ENCODE measurements around the gene CDHR5.
"Not testable (repeated sequence)": the region's sequence is repeated elsewhere in the genome, so short reads cannot be mapped to it uniquely, and the experiment has no call there.

Gene CDHR5, protein sequence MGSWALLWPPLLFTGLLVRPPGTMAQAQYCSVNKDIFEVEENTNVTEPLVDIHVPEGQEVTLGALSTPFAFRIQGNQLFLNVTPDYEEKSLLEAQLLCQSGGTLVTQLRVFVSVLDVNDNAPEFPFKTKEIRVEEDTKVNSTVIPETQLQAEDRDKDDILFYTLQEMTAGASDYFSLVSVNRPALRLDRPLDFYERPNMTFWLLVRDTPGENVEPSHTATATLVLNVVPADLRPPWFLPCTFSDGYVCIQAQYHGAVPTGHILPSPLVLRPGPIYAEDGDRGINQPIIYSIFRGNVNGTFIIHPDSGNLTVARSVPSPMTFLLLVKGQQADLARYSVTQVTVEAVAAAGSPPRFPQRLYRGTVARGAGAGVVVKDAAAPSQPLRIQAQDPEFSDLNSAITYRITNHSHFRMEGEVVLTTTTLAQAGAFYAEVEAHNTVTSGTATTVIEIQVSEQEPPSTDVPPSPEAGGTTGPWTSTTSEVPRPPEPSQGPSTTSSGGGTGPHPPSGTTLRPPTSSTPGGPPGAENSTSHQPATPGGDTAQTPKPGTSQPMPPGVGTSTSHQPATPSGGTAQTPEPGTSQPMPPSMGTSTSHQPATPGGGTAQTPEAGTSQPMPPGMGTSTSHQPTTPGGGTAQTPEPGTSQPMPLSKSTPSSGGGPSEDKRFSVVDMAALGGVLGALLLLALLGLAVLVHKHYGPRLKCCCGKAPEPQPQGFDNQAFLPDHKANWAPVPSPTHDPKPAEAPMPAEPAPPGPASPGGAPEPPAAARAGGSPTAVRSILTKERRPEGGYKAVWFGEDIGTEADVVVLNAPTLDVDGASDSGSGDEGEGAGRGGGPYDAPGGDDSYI

DNA sequence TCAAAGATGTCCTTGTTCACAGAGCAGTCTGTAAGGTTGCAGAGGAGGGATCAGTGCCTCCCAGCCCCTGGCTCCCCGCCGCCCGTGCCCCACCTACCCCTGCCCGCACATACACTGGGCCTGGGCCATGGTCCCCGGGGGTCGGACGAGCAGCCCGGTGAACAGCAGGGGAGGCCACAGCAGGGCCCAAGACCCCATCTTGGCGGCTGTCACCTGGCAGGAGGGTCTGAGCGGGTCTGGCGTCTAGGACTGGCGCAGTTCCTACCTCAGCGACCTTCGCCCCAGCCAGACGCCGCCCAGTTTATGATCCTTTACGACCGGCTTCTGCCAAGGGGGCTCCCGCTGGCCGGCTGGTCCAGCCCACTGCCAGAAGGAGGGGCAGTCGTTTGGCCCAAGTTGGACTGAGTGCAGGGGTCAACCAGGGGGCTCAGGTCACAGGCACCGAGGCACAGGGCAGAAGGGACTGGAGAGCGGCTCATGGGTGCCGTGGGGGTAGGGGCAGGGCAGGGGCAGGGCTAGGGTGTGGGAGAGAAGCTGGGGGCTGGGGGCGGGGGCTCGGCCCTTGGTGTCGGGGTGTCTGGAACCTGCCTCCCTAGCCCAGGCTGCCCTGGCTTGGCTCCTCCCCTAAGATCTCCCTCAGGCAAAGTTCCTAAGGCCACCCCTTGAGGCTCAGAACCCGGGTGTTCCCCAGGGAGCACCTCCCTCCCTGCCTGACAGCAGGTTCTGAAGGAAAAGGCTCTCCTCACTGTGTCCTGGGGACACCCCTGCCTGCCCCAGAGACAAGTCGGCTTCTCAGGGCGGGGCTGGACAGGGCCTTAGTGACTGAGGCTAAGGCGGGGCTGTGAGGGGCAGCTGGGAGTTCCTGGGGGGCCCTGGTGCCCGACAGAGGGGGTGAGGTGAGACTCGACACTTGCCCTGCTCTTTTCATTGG, at the start of gene CDHR5:
Gene CDHR5 (minus strand): TSS at position 251 of the 931 bp plus-strand sequence. CDS start 53 bp downstream, at position 198.
- DNase-seq = no peak

DNA sequence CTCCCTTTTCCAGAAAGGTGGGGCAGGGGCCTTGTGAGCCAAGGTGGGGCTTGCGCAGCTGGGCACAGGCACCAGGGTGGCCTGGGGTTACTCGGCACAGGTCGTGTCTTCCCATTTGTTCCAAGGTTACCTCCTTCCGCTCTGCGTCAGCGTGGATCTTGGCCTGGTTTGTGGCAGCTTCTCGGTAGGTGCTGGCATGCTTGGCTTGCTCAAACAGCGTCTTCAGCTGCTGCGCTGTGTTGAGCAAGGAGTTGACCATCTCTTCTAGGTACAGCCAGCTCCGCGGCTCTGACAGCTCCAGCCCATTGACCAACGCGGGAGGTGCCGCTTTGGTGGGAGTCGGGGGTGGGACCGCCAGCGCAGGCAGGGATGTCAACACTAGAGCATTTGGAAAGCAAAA, 49.7 kb upstream of the CDHR5 start:
- DNase-seq = no peak

DNA sequence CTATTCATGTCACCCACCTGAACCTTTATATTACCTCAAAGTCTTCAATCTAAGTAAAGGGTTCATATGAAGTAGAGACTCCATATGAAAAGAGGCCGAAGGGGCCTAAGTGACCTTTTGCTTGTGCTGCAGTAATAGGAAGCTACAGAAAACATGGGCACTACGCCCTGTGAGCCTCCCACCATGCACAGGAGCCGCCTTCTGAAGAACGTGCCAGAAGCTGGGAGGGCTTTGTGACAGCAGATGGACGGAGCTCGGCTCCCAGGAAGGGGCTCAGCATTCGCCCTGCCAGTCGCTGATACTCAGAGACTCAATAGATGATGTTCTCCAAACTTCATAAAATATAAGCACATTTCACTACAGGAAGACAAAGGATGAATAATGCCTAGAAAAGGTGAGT, 49.1 kb upstream of the CDHR5 start:
- no peak for DNase-seq

DNA sequence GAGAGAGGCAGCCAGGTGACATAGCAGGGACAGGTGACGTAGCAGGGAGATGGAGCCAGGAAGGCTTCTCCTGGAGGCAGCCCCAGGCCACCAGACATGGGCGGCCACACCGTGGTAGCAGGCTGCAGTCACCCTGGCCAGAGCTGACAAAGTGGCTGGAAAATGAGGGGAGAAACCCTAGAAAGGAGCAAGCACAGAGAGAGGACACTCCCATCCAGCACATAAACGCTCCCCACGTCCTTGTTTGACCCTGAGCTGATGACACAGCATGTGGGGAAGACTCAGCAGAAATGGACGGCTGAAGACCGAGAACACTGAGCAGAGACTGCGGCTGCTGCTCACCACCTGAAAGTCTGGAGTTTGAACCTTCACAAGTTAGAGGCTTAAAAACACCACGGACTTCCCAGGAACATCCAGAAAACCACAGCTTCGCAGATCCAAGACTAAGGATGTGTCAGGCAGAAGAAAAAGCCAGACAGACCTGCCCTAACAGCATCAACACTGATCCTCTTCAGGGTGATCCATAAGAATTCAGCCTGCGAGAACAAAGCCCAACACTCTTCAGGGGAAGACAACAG, 41.0 kb upstream of the CDHR5 start:
- peak; percentile 45 for DNase-seq

DNA sequence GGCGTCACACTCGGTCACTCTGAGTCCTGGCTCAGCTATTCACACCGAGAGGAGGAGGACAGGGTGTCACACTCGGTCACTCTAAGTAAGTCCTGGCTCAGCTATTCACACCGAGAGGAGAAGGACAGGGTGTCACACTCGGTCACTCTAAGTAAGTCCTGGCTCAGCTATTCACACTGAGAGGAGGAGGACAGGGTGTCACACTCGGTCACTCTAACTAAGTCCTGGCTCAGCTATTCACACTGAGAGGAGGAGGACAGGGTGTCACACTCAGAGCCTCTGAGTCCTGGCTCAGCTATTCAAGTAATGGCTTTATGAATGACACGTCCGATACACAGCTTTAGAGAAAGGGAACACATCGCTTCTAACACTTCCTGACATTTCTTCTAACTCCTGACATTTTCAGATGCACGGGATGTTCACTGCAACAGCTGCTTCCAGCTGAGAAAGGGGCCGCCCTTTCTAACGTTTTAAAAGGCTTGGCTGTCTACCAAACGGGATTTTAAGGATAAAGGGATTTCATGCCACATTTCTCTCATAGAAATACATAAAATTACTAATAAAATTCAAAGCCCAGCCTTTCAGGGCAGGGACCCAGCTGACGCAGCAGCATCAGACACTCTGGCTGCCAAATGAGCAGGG, 40.4 kb upstream of the CDHR5 start:
- peak; percentile 12 for DNase-seq

DNA sequence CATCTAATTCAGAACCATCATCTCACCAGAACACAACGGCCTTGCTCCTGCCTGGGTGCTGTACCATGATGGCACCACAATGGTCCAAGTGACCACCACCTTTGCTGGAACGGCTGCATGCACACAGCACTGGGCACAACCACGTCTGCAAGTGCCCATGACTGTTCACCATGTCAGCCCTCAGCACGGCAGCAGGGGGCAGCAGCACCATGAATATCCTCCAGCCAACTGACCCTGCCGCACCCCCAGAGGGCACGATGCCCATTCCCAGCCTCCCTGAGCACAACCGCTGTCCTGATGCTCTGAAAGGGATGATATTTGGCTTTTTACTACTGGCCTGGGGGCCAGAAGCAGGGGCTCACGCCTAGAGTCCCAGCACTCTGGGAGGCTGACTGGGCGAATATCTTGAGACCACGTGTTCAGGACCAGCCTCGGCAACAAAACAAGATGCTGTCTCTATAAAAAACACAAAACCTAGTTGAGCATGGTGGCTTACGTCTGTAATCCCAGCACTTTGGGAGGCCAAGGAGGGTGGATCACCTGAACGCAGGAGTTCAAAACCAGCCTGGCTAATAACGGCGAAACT, 38.0 kb upstream of the CDHR5 start:
- peak; percentile 34 for DNase-seq

DNA sequence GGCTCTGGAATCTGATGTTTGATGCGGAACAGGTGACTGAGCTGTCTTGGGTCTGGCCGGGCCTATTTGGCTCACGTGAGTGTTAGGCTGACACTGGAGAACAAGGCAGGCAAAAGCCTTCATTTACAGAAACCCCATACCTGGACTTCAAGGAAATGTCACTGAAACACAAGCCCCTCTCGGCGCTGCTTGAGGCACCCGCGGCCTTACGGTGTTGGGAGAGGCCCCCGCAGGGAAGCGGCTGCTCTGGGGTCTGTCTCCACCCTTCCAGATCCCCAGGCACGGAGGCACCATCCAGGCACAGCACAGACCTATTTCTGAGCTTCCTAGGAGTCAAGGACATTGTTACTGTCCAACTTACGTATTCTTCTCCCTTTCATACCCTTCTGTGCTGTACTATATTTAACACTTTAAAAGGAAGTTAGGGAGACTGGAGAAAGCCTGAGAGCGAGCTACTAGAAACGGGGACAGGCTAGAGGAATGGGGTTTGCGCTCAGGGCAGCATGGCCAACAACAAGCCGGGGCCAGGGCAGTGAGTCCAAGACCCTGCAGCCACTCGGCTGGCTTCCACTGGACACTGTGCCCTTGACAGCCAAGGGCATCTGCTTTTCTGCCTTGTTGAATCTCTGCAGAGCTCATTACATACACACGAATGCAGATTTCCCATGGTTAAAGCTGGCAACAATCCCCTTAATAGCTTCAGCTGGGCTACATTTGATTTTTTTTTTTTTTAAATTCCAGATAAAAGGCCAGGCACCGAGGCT, 36.1 kb upstream of the CDHR5 start:
- no peak for DNase-seq

DNA sequence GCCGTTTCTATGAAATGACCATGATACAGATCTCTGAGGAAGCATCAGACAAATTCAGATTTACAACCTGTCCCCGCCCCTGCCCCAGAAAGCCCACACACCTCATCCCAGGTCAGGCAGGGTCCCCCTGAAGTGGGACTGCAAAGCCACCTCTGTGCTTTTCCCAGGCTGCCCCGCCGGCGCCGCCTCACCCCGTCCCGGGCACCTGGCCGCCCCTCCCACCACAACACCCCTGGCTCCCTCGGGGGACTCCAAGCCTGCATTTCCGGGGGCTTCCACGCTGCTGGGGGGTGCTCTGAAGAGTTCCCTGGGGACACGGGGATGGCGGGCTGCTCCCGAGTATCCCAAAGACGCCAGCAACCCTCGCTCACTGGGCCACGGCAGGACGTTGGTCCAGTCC, 35.5 kb upstream of the CDHR5 start:
- DNase-seq = no peak

DNA sequence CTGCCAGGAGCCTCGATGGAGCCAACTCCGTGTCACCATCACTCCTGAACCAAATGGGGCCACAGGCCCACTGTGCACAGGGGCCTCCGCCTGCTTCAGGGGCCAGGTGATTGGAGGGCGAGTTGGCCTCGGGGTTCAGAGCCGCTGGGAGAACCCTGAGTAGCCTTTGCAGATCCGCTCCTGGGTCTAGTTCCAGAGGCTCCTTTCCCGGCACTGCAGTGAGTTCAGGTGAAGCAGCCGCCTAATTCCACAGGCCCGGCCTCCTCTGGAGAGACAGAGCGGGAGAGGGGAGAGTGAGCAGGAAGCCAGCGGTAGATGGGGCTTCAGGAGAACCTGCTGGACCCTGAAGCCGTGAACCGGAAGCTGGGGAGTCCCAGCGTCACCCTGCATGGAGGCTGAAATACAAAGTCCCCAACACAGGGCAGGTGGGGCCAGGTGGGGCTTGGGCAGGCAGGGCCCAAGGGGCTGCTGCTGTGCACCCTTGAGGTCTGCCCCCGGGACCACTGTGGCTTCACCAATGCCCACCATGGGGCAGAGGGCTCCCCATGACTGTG, 34.9 kb upstream of the CDHR5 start:
- DNase-seq = no peak

DNA sequence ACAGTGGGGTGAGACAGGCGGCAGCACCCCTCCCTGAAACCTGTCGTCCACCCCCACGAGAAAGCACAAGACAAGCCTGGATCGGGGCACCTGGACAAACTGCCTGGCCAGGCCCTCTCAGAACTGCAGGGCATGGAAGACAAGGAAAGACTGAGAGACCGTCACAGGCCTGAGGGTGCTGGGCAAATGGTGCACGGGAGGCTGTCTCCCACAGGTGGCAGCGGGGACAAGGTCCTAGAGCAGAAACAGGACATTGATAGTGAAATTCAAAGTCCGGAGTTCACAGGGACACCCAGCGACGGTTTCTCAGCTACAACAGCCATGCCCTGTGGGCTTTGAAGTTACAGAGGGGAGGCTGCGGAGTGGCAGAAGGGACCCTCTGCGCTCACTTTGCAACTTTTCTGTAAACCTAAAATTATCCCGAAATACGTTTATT, 33.0 kb upstream of the CDHR5 start:
- no peak for DNase-seq

DNA sequence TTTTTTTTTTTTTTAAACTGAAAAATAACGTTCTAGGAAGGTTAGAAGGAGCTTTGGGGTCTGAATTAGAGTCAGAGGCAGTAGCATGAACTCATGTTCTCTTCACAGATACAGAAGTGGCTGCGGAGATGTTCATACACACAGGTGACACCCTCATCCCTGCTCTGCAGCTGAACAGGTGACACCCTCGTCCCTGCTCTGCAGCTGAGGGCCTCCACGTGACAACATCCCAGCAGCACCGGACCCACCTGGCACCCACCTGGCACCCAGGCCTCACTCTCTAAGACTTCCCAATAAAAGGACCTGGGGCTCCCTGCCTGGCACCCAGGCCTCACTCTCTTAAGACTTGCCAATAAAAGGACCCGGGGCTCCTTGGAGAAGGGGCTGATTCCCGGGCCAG, 32.1 kb upstream of the CDHR5 start:
- DNase-seq = no peak

DNA sequence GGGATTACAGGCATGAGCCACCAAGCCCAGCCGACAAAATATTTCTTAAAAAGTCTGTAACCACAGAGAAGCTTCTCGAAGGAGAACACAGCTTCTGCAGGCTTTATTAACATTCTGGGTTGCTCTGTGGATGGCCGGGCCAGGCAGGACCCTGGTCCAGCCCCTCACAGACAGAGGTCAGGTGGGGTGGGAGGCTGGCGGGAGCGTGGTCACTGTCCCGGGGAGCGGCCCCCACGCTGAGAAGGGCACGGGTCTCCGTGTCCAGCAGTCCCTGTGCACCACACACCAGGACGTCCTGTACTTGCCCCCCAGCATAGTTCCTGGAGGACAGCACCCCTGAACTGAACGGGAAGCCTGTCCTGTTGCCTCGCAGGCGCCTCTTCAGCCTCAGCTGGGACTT, 31.7 kb upstream of the CDHR5 start:
- DNase-seq = no peak

DNA sequence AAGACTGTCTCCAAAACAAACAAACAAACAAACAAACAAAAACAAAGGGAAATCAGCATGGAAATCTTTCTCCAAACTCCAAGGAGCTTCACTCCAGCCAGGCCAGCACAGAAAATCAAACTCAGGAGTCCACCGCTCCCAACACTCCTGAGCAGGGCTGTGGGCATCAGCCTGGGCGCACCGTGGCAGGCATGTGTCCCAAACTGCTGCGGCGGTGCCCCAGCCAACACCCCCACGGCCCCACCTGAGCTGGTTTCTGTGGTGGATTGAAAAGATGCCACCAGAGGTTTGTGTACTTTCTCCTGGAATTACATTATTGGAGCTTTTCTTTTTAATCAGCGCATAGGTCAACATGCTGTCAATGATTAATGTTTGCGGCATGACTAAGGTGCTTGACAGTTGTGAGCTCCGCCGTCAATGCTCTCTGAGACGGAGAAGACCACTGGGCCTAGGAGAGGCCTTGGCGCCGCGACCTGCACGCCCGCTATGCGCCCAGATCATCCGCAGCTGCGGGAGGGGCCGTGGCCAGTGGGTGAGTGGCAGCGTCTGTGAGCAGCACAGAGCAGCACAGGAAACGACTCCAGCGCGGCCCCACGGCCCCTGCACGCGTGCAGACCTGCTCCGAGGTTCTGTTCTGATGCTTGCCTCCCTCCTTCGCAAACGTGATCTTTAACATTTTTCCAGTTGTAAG, 30.4 kb upstream of the CDHR5 start:
- DNase-seq = no peak

DNA sequence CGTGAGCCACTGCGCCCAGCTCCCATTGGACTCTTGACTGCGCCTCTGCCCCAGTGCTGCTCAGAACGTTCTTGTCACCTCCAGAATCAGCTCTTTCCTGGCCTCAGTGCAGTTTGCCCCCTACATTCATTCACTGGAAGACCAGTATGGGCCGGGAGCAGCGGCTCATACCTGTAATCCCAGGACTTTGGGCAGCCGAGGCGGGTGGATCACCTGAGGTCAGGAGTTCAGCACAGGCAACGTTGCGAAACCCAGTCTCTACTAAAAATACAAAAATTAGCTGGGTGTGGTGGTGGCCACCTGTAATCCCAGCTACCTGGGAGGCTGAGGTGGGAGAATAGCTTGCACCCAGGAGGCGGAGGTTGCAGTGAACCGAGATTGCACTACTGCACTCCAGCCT, 29.7 kb upstream of the CDHR5 start:
- not testable (repeated sequence) for DNase-seq

DNA sequence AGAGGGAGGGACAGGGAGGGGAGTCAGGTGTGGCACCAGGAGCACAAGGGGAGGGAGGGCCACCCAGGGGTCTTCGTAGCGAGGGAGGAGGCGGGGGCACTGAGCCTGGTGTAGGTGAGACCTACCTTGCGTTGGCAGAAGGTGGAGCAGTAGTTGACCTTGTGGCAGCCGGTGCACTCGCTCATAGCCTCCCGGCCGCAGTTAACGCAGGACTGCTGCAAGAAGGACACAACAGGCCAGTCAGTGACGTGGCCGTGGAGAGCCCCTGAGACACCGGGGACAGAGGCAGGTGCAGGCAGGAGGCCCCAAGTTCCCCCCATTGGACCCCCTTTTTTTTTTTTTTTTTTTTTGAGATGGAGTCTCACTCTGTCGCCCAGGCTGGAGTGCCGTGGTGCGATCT, 29.1 kb upstream of the CDHR5 start:
- DNase-seq = no peak

DNA sequence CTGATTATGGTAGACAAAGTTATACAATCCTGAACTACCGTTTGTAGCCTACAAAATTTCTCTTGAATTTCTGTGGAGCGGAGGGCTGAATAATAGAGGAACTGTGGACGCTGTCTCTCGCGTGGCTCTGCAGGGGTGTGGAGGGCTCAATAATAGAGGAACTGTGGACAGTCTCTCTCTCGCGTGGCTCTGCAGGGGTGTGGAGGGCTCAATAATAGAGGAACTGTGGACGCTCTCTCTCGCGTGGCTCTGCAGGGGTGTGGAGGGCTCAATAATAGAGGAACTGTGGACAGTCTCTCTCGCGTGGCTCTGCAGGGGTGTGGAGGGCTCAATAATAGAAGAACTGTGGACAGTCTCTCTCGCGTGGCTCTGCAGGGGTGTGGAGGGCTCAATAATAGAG, 28.4 kb upstream of the CDHR5 start:
- not testable (repeated sequence) for DNase-seq

DNA sequence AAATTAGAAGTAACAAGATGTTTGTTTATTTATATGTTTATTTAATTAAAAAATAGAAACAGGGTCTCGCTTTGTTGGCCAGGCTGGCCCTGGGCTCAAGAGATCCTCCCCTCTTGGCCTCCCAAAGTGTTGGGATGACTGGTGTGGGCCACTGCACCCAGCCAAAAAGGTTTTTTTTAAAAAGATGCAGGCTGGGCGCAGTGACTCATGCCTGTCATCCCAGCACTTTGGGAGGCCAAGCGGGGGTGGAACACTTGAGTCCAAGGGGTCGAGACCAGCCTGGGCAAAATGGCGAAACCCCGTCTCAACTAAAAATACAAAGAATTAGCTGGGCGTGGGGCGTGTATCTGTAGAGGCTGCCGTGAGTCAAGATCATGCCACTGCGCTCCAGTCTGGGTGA, 25.7 kb upstream of the CDHR5 start:
- DNase-seq = no peak

DNA sequence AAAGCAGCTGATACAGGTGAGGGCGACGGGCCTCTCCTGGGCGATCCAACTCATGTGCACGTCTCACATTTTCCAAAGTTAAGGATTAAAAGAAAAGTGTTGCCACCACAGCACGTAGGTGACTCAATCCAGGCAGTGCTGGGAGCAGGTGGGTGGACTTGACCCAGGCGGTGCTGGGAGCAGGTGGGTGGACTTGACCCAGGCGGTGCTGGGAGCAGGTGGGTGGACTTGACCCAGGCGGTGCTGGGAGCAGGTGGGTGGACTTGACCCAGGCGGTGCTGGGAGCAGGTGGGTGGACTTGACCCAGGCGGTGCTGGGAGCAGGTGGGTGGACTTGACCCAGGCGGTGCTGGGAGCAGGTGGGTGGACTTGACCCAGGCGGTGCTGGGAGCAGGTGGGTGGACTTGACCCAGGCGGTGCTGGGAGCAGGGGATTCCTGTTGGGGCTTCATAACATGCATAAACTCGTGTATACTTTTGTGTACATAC, 23.0 kb upstream of the CDHR5 start:
- DNase-seq = not testable (repeated sequence)

DNA sequence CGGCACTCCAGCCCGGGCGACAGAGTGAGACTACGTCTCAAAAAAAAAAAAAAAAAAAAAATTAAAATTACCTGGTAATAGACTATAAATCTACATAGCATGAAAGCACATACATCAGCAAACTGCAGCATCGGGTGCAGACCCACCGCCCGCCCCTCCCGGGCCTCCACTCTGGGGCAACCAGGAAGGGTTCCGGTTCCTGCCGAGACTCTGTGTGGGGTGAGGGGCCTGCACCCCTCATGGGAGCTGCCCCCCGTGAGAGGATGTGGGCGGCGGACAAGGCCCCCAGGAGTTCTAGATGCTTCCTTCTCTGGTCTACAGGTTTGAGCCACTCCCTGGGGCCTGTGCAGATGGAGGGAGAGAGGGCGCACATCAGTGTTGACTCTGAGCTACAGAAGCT, 21.5 kb upstream of the CDHR5 start:
- no peak for DNase-seq

DNA sequence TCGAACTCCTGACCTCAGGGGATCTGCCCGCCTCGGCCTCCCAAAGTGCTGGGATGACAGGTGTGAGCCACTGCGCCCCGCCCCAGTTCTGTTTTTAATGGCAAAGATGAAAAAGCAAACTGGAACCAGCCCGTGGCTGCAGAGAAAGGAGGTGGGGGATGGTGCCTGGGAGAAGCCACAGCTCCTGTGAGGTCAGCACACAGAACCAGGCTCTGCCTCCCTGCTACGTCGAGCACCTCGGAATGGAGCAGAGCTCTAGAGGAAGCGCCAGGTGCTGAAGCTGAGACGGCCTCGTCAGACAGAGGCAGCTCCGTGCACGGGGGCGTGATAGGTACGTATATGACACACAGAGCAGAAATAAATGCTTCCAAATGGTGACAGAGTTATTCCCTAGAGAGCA, 20.8 kb upstream of the CDHR5 start:
- DNase-seq = no peak

Measured in fibroblast of upper back skin (primary cell).